ENCODE measurements around the gene PRKCE. TPM values are rescaled to one million over a fixed set of nuclear protein-coding genes. Genes with fewer than 3 reads are reported as not detected.

Gene PRKCE
- total and polyA plus RNA-seq, 2 donors (not counting 1 experiment from before 2014, with no cell fraction given): 14.1 to 19.0 TPM

DNA sequence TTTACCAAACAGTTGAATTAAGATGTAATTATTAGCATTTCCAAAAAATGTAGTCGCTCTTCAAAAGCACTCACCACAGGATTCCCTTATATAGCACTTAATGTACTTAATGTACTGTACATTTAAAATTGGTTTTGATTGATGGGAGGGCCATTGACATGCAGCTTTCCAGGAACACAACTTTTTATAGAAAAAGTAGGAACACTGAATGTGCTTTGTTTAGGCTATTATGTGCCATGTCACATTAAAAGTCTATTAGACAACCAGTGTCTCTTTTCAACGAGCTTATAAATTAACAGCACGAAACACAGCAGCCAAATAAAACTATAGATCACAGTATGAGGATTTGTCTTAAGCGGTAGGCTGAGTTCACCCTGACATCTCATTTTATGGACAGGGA lies 301.1 kb downstream of the PRKCE start:
- no peaks in the 10 kb centered on the region for H3K4me1 ChIP-seq (ENCODE audit: control insufficient read depth, extremely low read depth, insufficient read depth, low read length)

DNA sequence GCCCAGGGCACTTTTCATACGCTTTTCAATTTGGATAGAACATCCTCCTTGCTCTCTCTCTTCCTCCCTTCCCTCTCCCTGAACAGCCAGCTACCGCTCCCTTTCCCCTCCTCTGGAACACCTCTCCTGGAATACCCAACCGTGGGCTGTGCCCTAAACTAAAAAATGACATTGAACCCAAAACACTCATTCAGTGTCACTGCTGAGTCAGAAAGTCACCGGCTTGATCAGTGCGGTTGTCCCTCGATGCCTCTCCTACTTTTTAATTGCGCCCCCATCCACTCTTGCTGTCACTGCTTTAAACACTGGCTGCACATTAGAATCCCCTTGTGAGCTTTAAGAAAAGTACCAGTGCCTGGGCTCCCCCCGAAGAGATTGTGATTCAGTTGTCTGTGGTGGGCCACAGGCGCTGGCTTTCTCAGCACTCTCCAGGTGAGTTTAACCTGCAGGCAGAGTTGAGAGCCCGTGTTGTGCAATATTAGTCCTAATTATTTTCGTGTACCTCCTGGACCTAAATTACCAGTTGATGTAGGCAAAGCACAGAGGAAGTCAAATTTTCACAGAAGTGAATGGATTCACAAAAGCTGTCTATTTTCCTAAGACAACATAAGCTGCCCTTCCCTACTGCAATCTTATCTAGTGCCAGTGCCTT lies 302.0 kb downstream of the PRKCE start:
- Histone ChIP-seq H3K27ac (ENCODE audit: insufficient read depth, low read length) (no peak overlapping the region), H3K79me2 (ENCODE audit: control insufficient read depth, insufficient read depth, low read length) (no peaks in the 10 kb centered on the region), H3K4me2 (ENCODE audit: extremely low read depth, insufficient read depth, low read length) (no peak overlapping the region), H3K9me3 (ENCODE audit: control insufficient read depth, insufficient read depth, low read depth, low read length) (no peaks in the 10 kb centered on the region), H3K4me3 (replicated peaks in 1 of 4; ENCODE audit: control extremely low read depth in 1 of 4, insufficient read depth in 1 of 4, low read depth in 3 of 4, low read length in 4 of 4) (no peak overlapping the region), H3K36me3 (ENCODE audit: control insufficient read depth, insufficient read depth, low read length) (no peaks in the 10 kb centered on the region), H3K27me3 (ENCODE audit: control insufficient read depth, insufficient read depth, low read length) (no peaks in the 10 kb centered on the region), H2AFZ (ENCODE audit: low read length) (no peak overlapping the region), H3K4me1 (ENCODE audit: control insufficient read depth, extremely low read depth, insufficient read depth, low read length) (no peaks in the 10 kb centered on the region), H3K9ac (ENCODE audit: insufficient read depth, low read length) (no peak overlapping the region), H4K20me1 (ENCODE audit: control insufficient read depth, extremely low read depth, insufficient read depth, low read length) (no peaks in the 10 kb centered on the region)
- DNase-seq (ENCODE audit: low read depth in 2 of 2): no peak
- TF ChIP-seq, protein P1, sequence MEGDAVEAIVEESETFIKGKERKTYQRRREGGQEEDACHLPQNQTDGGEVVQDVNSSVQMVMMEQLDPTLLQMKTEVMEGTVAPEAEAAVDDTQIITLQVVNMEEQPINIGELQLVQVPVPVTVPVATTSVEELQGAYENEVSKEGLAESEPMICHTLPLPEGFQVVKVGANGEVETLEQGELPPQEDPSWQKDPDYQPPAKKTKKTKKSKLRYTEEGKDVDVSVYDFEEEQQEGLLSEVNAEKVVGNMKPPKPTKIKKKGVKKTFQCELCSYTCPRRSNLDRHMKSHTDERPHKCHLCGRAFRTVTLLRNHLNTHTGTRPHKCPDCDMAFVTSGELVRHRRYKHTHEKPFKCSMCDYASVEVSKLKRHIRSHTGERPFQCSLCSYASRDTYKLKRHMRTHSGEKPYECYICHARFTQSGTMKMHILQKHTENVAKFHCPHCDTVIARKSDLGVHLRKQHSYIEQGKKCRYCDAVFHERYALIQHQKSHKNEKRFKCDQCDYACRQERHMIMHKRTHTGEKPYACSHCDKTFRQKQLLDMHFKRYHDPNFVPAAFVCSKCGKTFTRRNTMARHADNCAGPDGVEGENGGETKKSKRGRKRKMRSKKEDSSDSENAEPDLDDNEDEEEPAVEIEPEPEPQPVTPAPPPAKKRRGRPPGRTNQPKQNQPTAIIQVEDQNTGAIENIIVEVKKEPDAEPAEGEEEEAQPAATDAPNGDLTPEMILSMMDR (conservative IDR thresholded peaks at IDR 0.05 in 1 of 2, IDR thresholded peaks at IDR 0.05 in 1 of 2; ENCODE audit: low read depth in 1 of 2, low read length in 2 of 2): no peak
- TF ChIP-seq EZH2 (IDR thresholded peaks at IDR 0.05; ENCODE audit: low read length, missing control alignments): no peak

More for the DNA sequence above, 301.1 kb downstream of the PRKCE start:
- Histone ChIP-seq H3K27ac (ENCODE audit: insufficient read depth, low read length) (no peak overlapping the region), H3K79me2 (ENCODE audit: control insufficient read depth, insufficient read depth, low read length) (no peaks in the 10 kb centered on the region), H4K20me1 (ENCODE audit: control insufficient read depth, extremely low read depth, insufficient read depth, low read length) (no peaks in the 10 kb centered on the region), H3K9me3 (ENCODE audit: control insufficient read depth, insufficient read depth, low read depth, low read length) (no peaks in the 10 kb centered on the region), H3K9ac (ENCODE audit: insufficient read depth, low read length) (no peak overlapping the region), H3K27me3 (ENCODE audit: control insufficient read depth, insufficient read depth, low read length) (no peaks in the 10 kb centered on the region), H3K36me3 (ENCODE audit: control insufficient read depth, insufficient read depth, low read length) (no peaks in the 10 kb centered on the region), H2AFZ (ENCODE audit: low read length) (no peak overlapping the region), H3K4me2 (ENCODE audit: extremely low read depth, insufficient read depth, low read length) (no peak overlapping the region), H3K4me3 (replicated peaks in 1 of 4; ENCODE audit: control extremely low read depth in 1 of 4, insufficient read depth in 1 of 4, low read depth in 3 of 4, low read length in 4 of 4) (no peak overlapping the region)
- TF ChIP-seq, protein P1 (conservative IDR thresholded peaks at IDR 0.05 in 1 of 2, IDR thresholded peaks at IDR 0.05 in 1 of 2; ENCODE audit: low read depth in 1 of 2, low read length in 2 of 2): no peak
- no peak for TF ChIP-seq EZH2 (IDR thresholded peaks at IDR 0.05; ENCODE audit: low read length, missing control alignments)
- no peak for DNase-seq (ENCODE audit: low read depth in 2 of 2)

DNA sequence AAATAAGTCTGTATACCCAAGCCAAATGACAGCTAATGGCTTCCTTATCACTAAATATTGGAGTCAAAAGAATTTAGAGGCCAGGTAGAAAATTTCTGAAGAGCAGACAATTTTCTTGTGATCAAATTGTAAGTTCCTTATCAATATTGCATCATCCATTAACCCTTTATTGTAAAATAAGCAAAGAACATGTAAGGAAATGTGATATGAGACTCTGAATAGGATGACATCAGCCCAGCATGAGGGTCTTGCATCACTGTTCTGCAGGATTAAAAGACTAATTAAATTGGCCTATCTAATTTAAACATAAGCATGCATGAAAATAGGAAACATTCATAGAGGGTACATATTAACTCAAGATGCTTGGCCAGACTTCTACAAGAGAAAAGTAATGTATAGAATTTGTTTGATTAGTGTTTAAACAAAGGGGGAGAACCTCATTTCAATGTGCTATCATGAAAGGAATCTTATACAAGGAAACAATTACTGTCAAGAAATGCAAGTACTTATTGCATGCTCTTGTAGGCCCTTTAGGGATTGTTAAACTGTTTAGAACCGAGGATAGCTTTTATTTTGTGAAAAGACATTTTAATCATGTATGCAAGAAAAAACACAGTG lies 302.9 kb downstream of the PRKCE start:
- H3K79me2 ChIP-seq (ENCODE audit: control insufficient read depth, insufficient read depth, low read length): no peaks in the 10 kb centered on the region
- H3K27ac ChIP-seq (ENCODE audit: insufficient read depth, low read length): no peak overlapping the region
- no peaks in the 10 kb centered on the region for H3K36me3 ChIP-seq (ENCODE audit: control insufficient read depth, insufficient read depth, low read length)
- H2AFZ ChIP-seq (ENCODE audit: low read length): no peak overlapping the region
- TF ChIP-seq, protein P1 (conservative IDR thresholded peaks at IDR 0.05 in 1 of 2, IDR thresholded peaks at IDR 0.05 in 1 of 2; ENCODE audit: low read depth in 1 of 2, low read length in 2 of 2): no peak
- TF ChIP-seq EZH2 (IDR thresholded peaks at IDR 0.05; ENCODE audit: low read length, missing control alignments): no peak
- H3K4me2 ChIP-seq (ENCODE audit: extremely low read depth, insufficient read depth, low read length): no peak overlapping the region
- no peak overlapping the region for H3K4me3 ChIP-seq (replicated peaks in 1 of 4; ENCODE audit: control extremely low read depth in 1 of 4, insufficient read depth in 1 of 4, low read depth in 3 of 4, low read length in 4 of 4)
- DNase-seq (ENCODE audit: low read depth in 2 of 2): no peak
- no peaks in the 10 kb centered on the region for H4K20me1 ChIP-seq (ENCODE audit: control insufficient read depth, extremely low read depth, insufficient read depth, low read length)
- H3K9me3 ChIP-seq (ENCODE audit: control insufficient read depth, insufficient read depth, low read depth, low read length): no peaks in the 10 kb centered on the region
- H3K27me3 ChIP-seq (ENCODE audit: control insufficient read depth, insufficient read depth, low read length): no peaks in the 10 kb centered on the region
- H3K4me1 ChIP-seq (ENCODE audit: control insufficient read depth, extremely low read depth, insufficient read depth, low read length): no peaks in the 10 kb centered on the region
- H3K9ac ChIP-seq (ENCODE audit: insufficient read depth, low read length): no peak overlapping the region

All from fibroblast of lung (primary cell).